22Rv1 (cell line): ENCODE measurements around the gene TAP2.
"Not testable (repeated sequence)": the region's sequence is repeated elsewhere in the genome, so short reads cannot be mapped to it uniquely, and the experiment has no call there.

Experiments used
- H3K27ac ChIP-seq: fragments of 450-650 bp; 2 replicates; pipeline ENCODE4 v1.5.1; 2017
- CTCF ChIP-seq: fragments of 450-650 bp; IDR thresholded peaks from 2 replicates; pipeline ENCODE4 v1.5.1; 2017; ENCODE audit warnings: mild to moderate bottlenecking
- ZFX ChIP-seq: fragments of 450-650 bp; IDR thresholded peaks from 2 replicates; pipeline ENCODE4 v1.6.1; 2017; ENCODE audit warnings: antibody characterized with exemption, borderline replicate concordance

TAP2 gene

GRCh38 chr6:32815996-32816395 is 22.5 kb downstream of the TAP2 start:
- no peak overlapping the region for H3K27ac ChIP-seq
- TF ChIP-seq ZFX = no peak
- TF ChIP-seq CTCF = no peak

GRCh38 chr6:32815115-32815514 is 23.4 kb downstream of the TAP2 start:
- no peak overlapping the region for H3K27ac ChIP-seq
- TF ChIP-seq CTCF = no peak
- TF ChIP-seq ZFX = no peak

- no peak overlapping the region for H3K27ac ChIP-seq
- TF ChIP-seq ZFX (no peak), CTCF (no peak)
These were observed 24.4 kb downstream of the TAP2 start for GRCh38 chr6:32814145-32814544.

- TF ChIP-seq ZFX = no peak
- no peak for TF ChIP-seq CTCF
- no peak overlapping the region for H3K27ac ChIP-seq
These were observed 29.4 kb downstream of the TAP2 start for GRCh38 chr6:32809171-32809570.

GRCh38 chr6:32807020-32807580 is 31.4 kb downstream of the TAP2 start:
- H3K27ac ChIP-seq = no peak overlapping the region
- TF ChIP-seq ZFX (no peak), CTCF (no peak)

GRCh38 chr6:32805404-32805803 is 33.1 kb downstream of the TAP2 start:
- H3K27ac ChIP-seq = not testable (repeated sequence)

GRCh38 chr6:32803416-32803815 is 35.1 kb downstream of the TAP2 start:
- TF ChIP-seq ZFX (no peak), CTCF (no peak)

GRCh38 chr6:32799740-32800139 is 38.8 kb downstream of the TAP2 start:
- TF ChIP-seq ZFX (no peak), CTCF (no peak)
- no peak overlapping the region for H3K27ac ChIP-seq

More at GRCh38 chr6:32803416-32803815, 35.1 kb downstream of the TAP2 start:
- no peak overlapping the region for H3K27ac ChIP-seq
